Fibroblast of skin of right biceps (primary cell): ENCODE results near the gene STXBP2.

Experiments used
- DNase-seq: peaks from one replicate; pipeline ENCODE4 v3.0.0-alpha.2; 2013

STXBP2 gene

DNA sequence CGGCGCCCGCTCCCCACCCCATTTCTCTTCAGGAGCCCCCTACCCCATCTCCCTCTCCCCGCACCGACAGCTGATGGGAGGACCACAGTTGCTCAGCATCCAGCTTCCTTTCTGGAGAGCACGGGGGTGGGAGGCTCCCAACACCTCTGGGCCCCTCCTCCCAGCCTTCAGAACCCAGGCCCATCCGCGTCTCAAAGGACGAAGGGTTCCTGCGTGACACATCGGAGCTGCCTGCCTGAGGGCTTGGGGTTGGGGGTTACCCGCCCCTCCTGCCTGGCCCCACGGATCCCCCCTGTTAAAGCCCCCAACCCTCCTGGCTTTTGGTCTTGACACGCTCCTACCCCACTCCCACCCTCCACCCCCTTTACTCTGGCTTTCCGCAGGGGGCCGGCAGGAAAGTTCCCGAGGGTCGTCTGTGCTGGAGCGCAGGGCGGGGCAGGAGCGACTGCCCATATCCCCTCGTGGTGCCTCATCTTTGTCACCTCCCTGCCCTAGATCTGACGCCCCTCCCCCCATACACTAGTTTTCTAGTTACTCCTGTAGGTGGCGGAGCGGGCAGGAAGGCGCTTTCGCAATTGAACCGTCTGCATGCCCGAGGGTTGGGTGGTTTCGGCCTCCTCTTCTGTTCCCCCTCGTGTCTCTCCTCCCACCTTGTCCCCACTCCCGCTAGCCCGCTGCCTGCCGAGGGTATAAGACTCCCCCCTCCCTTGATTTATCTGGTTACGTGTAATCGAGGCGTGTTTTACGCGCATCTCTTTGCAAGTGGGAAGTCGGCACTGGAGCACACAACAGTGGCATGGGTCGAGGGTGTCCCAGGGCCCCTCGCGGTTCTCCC lies 44.6 kb downstream of the STXBP2 start:
- DNase-seq = peak; percentile 84

- DNase-seq = peak; percentile 28
Measured at GRCh38 chr19:7682175-7682855, 45.4 kb downstream of the STXBP2 start.

GRCh38 chr19:7685546-7686445 lies 48.9 kb downstream of the STXBP2 start:
- no peak for DNase-seq

GRCh38 chr19:7687177-7687576 lies 50.3 kb downstream of the STXBP2 start:
- no peak for DNase-seq

GRCh38 chr19:7689165-7689564 lies 52.3 kb downstream of the STXBP2 start:
- DNase-seq = no peak

- DNase-seq = no peak
Measured at GRCh38 chr19:7690779-7691258, 53.9 kb downstream of the STXBP2 start.

- no peak for DNase-seq
Measured at GRCh38 chr19:7691497-7691896, 54.6 kb downstream of the STXBP2 start.

DNA sequence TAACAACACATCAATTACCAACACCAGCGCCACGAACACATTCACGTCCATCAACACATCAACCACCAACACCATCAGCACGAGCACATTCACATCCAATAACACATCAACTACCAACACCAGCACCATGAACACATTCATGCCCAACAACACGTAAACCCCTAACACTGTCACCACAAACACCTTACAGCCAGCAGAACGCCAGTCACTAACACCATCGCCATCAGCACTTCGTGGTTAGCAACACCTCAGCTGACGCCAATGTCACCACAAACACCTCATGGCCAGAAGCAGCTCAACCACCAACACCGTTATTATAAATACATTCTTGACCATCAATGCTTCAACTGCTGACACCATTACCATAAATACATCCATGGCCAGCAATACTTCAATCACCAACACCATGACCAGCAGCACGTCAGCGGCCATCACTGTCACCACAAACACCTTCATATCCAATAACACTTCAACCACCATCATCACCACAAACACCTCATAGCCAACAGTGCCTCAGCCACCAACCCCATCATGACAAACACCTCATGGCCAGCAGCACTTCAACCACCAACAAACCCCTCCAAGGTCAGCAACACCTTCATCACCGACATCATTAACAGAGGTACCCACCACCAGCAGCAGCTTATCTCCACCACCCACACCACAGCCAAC lies 55.6 kb downstream of the STXBP2 start:
- no peak for DNase-seq

- DNase-seq = no peak
Measured at GRCh38 chr19:7694499-7694898, 57.6 kb downstream of the STXBP2 start.
